ENCODE results near the gene ANKRD33B. TPM values are rescaled to one million over a fixed set of nuclear protein-coding genes. Genes with fewer than 3 reads are reported as not detected.

The ANKRD33B gene
- polyA plus RNA-seq, 1 experiment = 3.4 TPM

GRCh38 chr5:10686890-10687289 is 123.0 kb downstream of the ANKRD33B start:
- CTCF ChIA-PET = interaction anchor here (0.8 kb wide), 1 partner anchor 59 kb away, joined by 3 read pairs; no protein-coding TSS in a partner anchor
- TF ChIP-seq CTCF (IDR thresholded peaks at IDR 0.05; ENCODE audit: insufficient read depth, low read depth, low read length) = no peak
- peaks cover 19% of the 10 kb centered on the region for H3K36me3 ChIP-seq (ENCODE audit: control insufficient read depth, insufficient read depth, low read length)

DNA sequence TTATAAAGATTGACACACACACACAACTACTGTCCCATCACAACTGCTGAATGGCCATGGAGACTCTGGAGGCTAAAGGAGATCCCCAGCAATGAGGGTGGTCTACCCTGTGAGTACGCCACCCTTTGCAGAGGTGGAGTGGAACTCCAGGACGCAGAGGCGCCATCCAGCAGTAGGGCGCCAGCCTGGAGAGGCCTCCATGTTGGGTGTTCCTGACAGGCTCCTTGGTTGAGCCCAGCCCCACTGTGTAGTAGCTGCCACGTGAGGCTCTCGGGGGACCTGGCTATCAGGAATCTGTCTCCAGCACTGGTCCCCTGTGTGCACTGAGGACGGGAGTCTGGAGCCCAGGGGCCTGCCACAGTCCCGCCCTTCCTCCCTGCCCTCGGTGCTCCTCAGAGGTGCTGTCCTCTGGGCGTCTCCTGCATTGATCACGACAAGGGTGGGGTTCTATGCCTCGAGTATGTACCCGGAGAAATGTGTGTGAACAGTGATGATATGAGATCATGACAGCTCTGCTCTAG is 124.8 kb downstream of the ANKRD33B start:
- Histone ChIP-seq H3K36me3 (ENCODE audit: control insufficient read depth, insufficient read depth, low read length) (peaks cover 5% of the 10 kb centered on the region), H3K4me3 (ENCODE audit: low read depth, low read length) (no peak overlapping the region), H3K27me3 (ENCODE audit: control insufficient read depth, insufficient read depth, low read length) (no peaks in the 10 kb centered on the region)
- no peak for TF ChIP-seq CTCF (IDR thresholded peaks at IDR 0.05; ENCODE audit: insufficient read depth, low read depth, low read length)
- ChIA-PET CTCF (interaction anchor here (0.6 to 4.4 kb wide), 5 partner anchors 9 to 236 kb away, joined by 3 to 22 read pairs (median 7); no protein-coding TSS in a partner anchor), POLR2A (no interaction called here)
- no peak for DNase-seq (ENCODE audit: low read depth)

More at GRCh38 chr5:10686890-10687289, 123.0 kb downstream of the ANKRD33B start:
- H3K4me3 ChIP-seq (ENCODE audit: low read depth, low read length) = no peak overlapping the region
- POLR2A ChIA-PET = no interaction called here
- DNase-seq (ENCODE audit: low read depth) = no peak
- H3K27me3 ChIP-seq (ENCODE audit: control insufficient read depth, insufficient read depth, low read length) = no peaks in the 10 kb centered on the region

GRCh38 chr5:10689391-10690081 is 125.7 kb downstream of the ANKRD33B start:
- Histone ChIP-seq H3K4me3 (ENCODE audit: low read depth, low read length) (no peak overlapping the region), H3K36me3 (ENCODE audit: control insufficient read depth, insufficient read depth, low read length) (peaks cover 5% of the 10 kb centered on the region), H3K27me3 (ENCODE audit: control insufficient read depth, insufficient read depth, low read length) (no peaks in the 10 kb centered on the region)
- TF ChIP-seq CTCF (IDR thresholded peaks at IDR 0.05; ENCODE audit: insufficient read depth, low read depth, low read length) = peak; percentile 40
- POLR2A ChIA-PET = no interaction called here
- DNase-seq (ENCODE audit: low read depth) = no peak
- CTCF ChIA-PET = interaction anchor here (0.6 to 4.4 kb wide), 8 partner anchors 10 to 236 kb away, joined by 3 to 22 read pairs (median 4); no protein-coding TSS in a partner anchor

DNA sequence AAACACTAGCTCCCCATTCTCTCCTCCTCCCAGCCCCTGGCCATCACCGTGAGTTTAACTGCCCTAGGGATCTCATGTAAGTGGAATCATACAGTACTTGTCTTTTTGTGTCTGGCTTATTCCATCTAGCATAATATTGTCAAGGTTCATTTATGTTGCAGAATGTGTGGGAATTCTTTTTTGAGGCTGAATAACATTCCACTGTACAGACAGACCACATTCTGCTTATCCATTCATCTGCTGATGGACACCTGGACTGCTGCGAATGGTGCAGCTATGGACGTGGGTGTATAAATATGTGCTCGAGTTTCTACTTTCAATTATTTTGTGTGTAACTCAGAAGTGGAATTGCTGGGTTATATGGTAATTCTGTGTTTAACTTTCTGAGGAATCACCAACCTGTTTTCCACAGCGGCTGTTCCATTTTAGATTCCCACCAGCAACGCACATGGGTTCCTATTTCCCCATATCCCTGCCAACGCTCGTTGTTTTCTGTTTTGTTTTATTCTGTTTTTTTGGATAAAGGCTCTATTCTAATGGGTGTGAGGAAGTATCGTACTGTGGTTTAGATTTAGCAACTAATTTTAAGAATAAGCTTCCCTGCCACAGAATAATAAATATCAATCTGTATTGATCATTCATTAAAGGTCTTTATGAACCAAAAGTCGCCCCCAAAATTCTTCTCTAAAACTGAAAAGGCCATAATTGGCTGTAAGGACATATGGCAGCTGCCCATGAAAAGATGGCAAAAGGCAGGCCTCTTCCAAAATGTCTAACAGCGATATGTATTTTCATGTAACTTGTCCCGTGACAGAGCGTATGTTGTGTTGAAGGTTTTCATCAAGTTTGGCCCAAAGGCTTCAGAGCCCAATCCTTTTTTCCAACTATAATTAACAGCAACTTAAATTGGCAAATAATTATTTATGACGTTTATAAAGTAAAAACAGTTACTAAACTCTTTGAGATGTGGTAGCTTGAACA is 126.9 kb downstream of the ANKRD33B start:
- ChIA-PET CTCF (interaction anchor here (1.0 to 4.4 kb wide), 8 partner anchors 9 to 238 kb away, joined by 3 to 22 read pairs (median 4); no protein-coding TSS in a partner anchor), POLR2A (no interaction called here)
- no peak overlapping the region for H3K4me3 ChIP-seq (ENCODE audit: low read depth, low read length)
- no peak for TF ChIP-seq CTCF (IDR thresholded peaks at IDR 0.05; ENCODE audit: insufficient read depth, low read depth, low read length)
- no peak for DNase-seq (ENCODE audit: low read depth)
- H3K36me3 ChIP-seq (ENCODE audit: control insufficient read depth, insufficient read depth, low read length) = peaks cover 3% of the 10 kb centered on the region
- H3K27me3 ChIP-seq (ENCODE audit: control insufficient read depth, insufficient read depth, low read length) = no peaks in the 10 kb centered on the region
